ENCODE results near the gene ANGPTL4. TPM values are rescaled to one million over a fixed set of nuclear protein-coding genes. Genes with fewer than 3 reads are reported as not detected.
"Not testable (repeated sequence)": the region's sequence is repeated elsewhere in the genome, so short reads cannot be mapped to it uniquely, and the experiment has no call there.

Gene ANGPTL4
- total RNA-seq (not detected in 2 replicates), polyA plus RNA-seq (not detected in 2 replicates), polyA minus RNA-seq (not detected in 2 replicates)
- total RNA-seq (2013): 0.07 TPM

DNA sequence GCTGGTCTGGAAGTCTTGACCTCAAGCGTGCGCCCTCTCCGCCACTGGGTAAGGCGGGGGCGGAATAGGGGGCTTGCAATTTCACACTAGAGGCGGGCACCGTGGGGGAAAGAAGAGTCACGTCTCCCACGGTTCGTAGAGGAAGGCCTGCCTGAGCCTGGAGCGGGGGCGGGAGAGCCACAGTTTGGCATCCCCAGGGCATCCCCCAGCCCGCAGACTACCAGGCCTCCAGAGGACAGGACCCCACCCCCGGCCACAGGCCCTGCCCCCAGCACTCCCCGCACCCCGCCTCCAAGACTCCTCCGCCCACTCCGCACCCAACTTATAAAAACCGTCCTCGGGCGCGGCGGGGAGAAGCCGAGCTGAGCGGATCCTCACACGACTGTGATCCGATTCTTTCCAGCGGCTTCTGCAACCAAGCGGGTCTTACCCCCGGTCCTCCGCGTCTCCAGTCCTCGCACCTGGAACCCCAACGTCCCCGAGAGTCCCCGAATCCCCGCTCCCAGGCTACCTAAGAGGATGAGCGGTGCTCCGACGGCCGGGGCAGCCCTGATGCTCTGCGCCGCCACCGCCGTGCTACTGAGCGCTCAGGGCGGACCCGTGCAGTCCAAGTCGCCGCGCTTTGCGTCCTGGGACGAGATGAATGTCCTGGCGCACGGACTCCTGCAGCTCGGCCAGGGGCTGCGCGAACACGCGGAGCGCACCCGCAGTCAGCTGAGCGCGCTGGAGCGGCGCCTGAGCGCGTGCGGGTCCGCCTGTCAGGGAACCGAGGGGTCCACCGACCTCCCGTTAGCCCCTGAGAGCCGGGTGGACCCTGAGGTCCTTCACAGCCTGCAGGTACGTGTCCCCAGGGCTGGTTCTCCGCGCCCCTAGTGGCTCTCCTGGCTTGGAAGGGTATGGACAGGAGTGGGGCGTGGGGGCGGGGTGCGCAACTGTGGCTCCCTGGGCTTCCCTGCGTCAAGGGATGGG lies at the start of gene ANGPTL4:
TSS of gene ANGPTL4 (plus strand) at position 353 of the 969 bp plus-strand sequence. CDS start at position 520, 167 bp downstream.
- H3K27ac Mint-ChIP-seq: no peak within 1 kb of the TSS
- peak; percentile 49 for ATAC-seq (ENCODE audit: low read depth)
- H2AFZ ChIP-seq (ENCODE audit: insufficient read depth, low read depth, low read length, poor library complexity, severe bottlenecking): peak within 1 kb of the TSS; percentile 33
- H3K27ac ChIP-seq (ENCODE audit: low read length in 2 of 2): no peak within 1 kb of the TSS
- 4% methylated on average over 77 of the region's 81 CpGs for WGBS (ENCODE audit: insufficient coverage)
- no peaks in the 10 kb centered on the region for H3K9me3 Mint-ChIP-seq (ENCODE audit: insufficient read depth)
- H3K79me2 ChIP-seq (ENCODE audit: control insufficient read depth, insufficient read depth, low read length): no peaks in the 10 kb centered on the region
- ChIA-PET POLR2A (interaction anchor here (0.6 kb wide), 2 partner anchors 71 to 1969 kb away, joined by 3 to 5 read pairs; no protein-coding TSS in a partner anchor), CTCF (interaction anchor here (0.9 to 1.8 kb wide), 2 partner anchors 10 to 12 kb away, joined by 3 to 7 read pairs; no protein-coding TSS in a partner anchor)
- peaks cover 46% of the 10 kb centered on the region for H3K27me3 Mint-ChIP-seq
- peaks cover 15 to 16% of the 10 kb centered on the region in 2 donors for H3K4me1 ChIP-seq (ENCODE audit: control insufficient read depth in 2 of 2, insufficient read depth in 2 of 2, low read length in 2 of 2)
- H3K4me1 Mint-ChIP-seq: peaks cover 10% of the 10 kb centered on the region
- H3K4me3 ChIP-seq (ENCODE audit: control extremely low read depth in 1 of 5, extremely low read depth in 1 of 5, insufficient read depth in 1 of 5, low read depth in 2 of 5, low read length in 4 of 5): peak within 1 kb of the TSS in 2 of 5 experiments; percentile 23 to 33
- H3K4me3 Mint-ChIP-seq: peak within 1 kb of the TSS; percentile 70
- intact Hi-C loops (cut with micrococcal nuclease): no loop called here
- TF ChIP-seq EZH2 (IDR thresholded peaks at IDR 0.05; ENCODE audit: borderline replicate concordance, insufficient read depth, low read depth, low read length, poor library complexity, severe bottlenecking) (no peak), CTCF (IDR thresholded peaks at IDR 0.05) (no peak)
- H3K36me3 ChIP-seq (replicated peaks in 1 of 2; ENCODE audit: control extremely low read depth in 1 of 2, control insufficient read depth in 1 of 2, extremely low read depth in 1 of 2, insufficient read depth in 2 of 2, low read length in 1 of 2): no peaks in the 10 kb centered on the region
- peaks cover 0 to 6% (median 0%) of the 10 kb centered on the region in 3 donors for H3K9me3 ChIP-seq (ENCODE audit: control extremely low read depth in 1 of 3, control insufficient read depth in 2 of 3, insufficient read depth in 1 of 3, low read length in 2 of 3)
- no peaks in the 10 kb centered on the region for H4K20me1 ChIP-seq (ENCODE audit: control insufficient read depth, insufficient read depth, low read length, poor library complexity, severe bottlenecking)
- peak within 1 kb of the TSS; percentile 37 for H3K9ac ChIP-seq (ENCODE audit: low read length)
- DNase-seq: no peak
- H3K27me3 ChIP-seq (replicated peaks in 1 of 4; ENCODE audit: control extremely low read depth in 1 of 4, control insufficient read depth in 3 of 4, insufficient read depth in 4 of 4, low read length in 3 of 4): peaks cover 0 to 54% (median 10%) of the 10 kb centered on the region in 4 experiments
- peak within 1 kb of the TSS; percentile 71 for H3K4me2 ChIP-seq (replicated peaks; ENCODE audit: low read depth, low read length, poor library complexity, severe bottlenecking)

- not testable (repeated sequence) for H3K4me1 ChIP-seq (ENCODE audit: control insufficient read depth in 2 of 2, insufficient read depth in 2 of 2, low read length in 2 of 2)
Measured at GRCh38 chr19:8314981-8315640, 48.8 kb upstream of the ANGPTL4 start.

More at GRCh38 chr19:8314981-8315640, 48.8 kb upstream of the ANGPTL4 start:
- H3K27me3 ChIP-seq (replicated peaks in 1 of 4; ENCODE audit: control extremely low read depth in 1 of 4, control insufficient read depth in 3 of 4, insufficient read depth in 4 of 4, low read length in 3 of 4); H4K20me1 ChIP-seq (ENCODE audit: control insufficient read depth, insufficient read depth, low read length, poor library complexity, severe bottlenecking); H3K27ac ChIP-seq (ENCODE audit: low read length in 2 of 2); H3K4me1 Mint-ChIP-seq; H3K4me2 ChIP-seq (replicated peaks; ENCODE audit: low read depth, low read length, poor library complexity, severe bottlenecking); H3K27me3 Mint-ChIP-seq; H2AFZ ChIP-seq (ENCODE audit: insufficient read depth, low read depth, low read length, poor library complexity, severe bottlenecking); POLR2A ChIA-PET; H3K4me3 Mint-ChIP-seq; H3K9me3 Mint-ChIP-seq (ENCODE audit: insufficient read depth); DNase-seq; H3K4me3 ChIP-seq (ENCODE audit: control extremely low read depth in 1 of 5, extremely low read depth in 1 of 5, insufficient read depth in 1 of 5, low read depth in 2 of 5, low read length in 4 of 5); H3K9ac ChIP-seq (ENCODE audit: low read length); H3K27ac Mint-ChIP-seq; ATAC-seq (ENCODE audit: low read depth); H3K9me3 ChIP-seq (ENCODE audit: control extremely low read depth in 1 of 3, control insufficient read depth in 2 of 3, insufficient read depth in 1 of 3, low read length in 2 of 3); CTCF ChIA-PET; intact Hi-C loops (cut with micrococcal nuclease): not testable (repeated sequence)
- Histone ChIP-seq H3K79me2 (ENCODE audit: control insufficient read depth, insufficient read depth, low read length) (peaks cover 24% of the 10 kb centered on the region), H3K36me3 (replicated peaks in 1 of 2; ENCODE audit: control extremely low read depth in 1 of 2, control insufficient read depth in 1 of 2, extremely low read depth in 1 of 2, insufficient read depth in 2 of 2, low read length in 1 of 2) (peaks cover 3 to 28% of the 10 kb centered on the region in 2 experiments)
- 100% methylated on average over 5 of the region's 11 CpGs for WGBS (ENCODE audit: insufficient coverage)

Measured in B cell (primary cell).